ENCODE data around the gene SPPL3. TPM values are rescaled to one million over a fixed set of nuclear protein-coding genes. Genes with fewer than 3 reads are reported as not detected.
"Not testable (repeated sequence)": the region's sequence is repeated elsewhere in the genome, so short reads cannot be mapped to it uniquely, and the experiment has no call there.

The SPPL3 gene
- total RNA-seq, 1 experiment from 2014 or later = 18.8 TPM

GRCh38 chr12:120839503-120839902 is 64.7 kb downstream of the SPPL3 start:
- H3K9me3 ChIP-seq (ENCODE audit: low read length) = no peaks in the 10 kb centered on the region
- no peaks in the 10 kb centered on the region for H3K9me2 ChIP-seq (replicated peaks; ENCODE audit: low read length)
- no peak overlapping the region for H2AFZ ChIP-seq (ENCODE audit: low read length)
- no peak for DNase-seq
- peaks cover 10% of the 10 kb centered on the region; the same call in 1 of the 2 replicates for H3K4me1 ChIP-seq (ENCODE audit: insufficient read depth, low read length)
- no peak for ATAC-seq
- intact Hi-C loops (cut with micrococcal nuclease) = no loop called here
- TF ChIP-seq CTCF (conservative IDR thresholded peaks at IDR 0.05; ENCODE audit: low read depth, low read length) (no peak), EZH2 (IDR thresholded peaks at IDR 0.05; ENCODE audit: low read length, unreplicated experiment) (no peak), EZH2phosphoT487 (IDR thresholded peaks at IDR 0.05; ENCODE audit: borderline replicate concordance, low read length) (no peak)
- H3K79me2 ChIP-seq (ENCODE audit: low read length) = peaks cover 20% of the 10 kb centered on the region; the same call in 1 of the 2 replicates
- H3F3A ChIP-seq (ENCODE audit: low read length, unreplicated experiment) = no peaks in the 10 kb centered on the region
- ChIA-PET CTCF (no interaction called here), POLR2A (ENCODE audit: unreplicated experiment) (no interaction called here)
- no peak overlapping the region for H3K4me2 ChIP-seq (ENCODE audit: low read length)
- H3K36me3 ChIP-seq (ENCODE audit: low read depth, low read length) = no peaks in the 10 kb centered on the region
- no peak overlapping the region for H3K4me3 ChIP-seq (ENCODE audit: low read length)
- H3K27me3 ChIP-seq (ENCODE audit: low read length) = no peaks in the 10 kb centered on the region
- no peak overlapping the region for H3K9ac ChIP-seq (ENCODE audit: low read length)
- no TSS peak for BruUV-seq (replicated peaks)
- no peak overlapping the region for H3K27ac ChIP-seq (ENCODE audit: low read length)
- H4K20me1 ChIP-seq (ENCODE audit: low read length) = no peaks in the 10 kb centered on the region

GRCh38 chr12:120838629-120839383 is 65.4 kb downstream of the SPPL3 start:
- H3K9me3 ChIP-seq (ENCODE audit: low read length); H3K9ac ChIP-seq (ENCODE audit: low read length); DNase-seq; H3K4me1 ChIP-seq (ENCODE audit: insufficient read depth, low read length); H2AFZ ChIP-seq (ENCODE audit: low read length); H3F3A ChIP-seq (ENCODE audit: low read length, unreplicated experiment); ATAC-seq; H4K20me1 ChIP-seq (ENCODE audit: low read length); H3K9me2 ChIP-seq (replicated peaks; ENCODE audit: low read length); H3K4me2 ChIP-seq (ENCODE audit: low read length); H3K27me3 ChIP-seq (ENCODE audit: low read length); POLR2A ChIA-PET (ENCODE audit: unreplicated experiment); H3K27ac ChIP-seq (ENCODE audit: low read length); H3K36me3 ChIP-seq (ENCODE audit: low read depth, low read length); H3K4me3 ChIP-seq (ENCODE audit: low read length); CTCF ChIA-PET; intact Hi-C loops (cut with micrococcal nuclease); BruUV-seq (replicated peaks): not testable (repeated sequence)
- H3K79me2 ChIP-seq (ENCODE audit: low read length) = peaks cover 26% of the 10 kb centered on the region

GRCh38 chr12:120836114-120836684 is 68.0 kb downstream of the SPPL3 start:
- H3K27me3 ChIP-seq (ENCODE audit: low read length) = no peaks in the 10 kb centered on the region
- BruUV-seq (replicated peaks) = no TSS peak
- POLR2A ChIA-PET (ENCODE audit: unreplicated experiment) = interaction anchor here (0.5 kb wide), 1 partner anchor 160 kb away, joined by 4 read pairs; no protein-coding TSS in a partner anchor

More at GRCh38 chr12:120836114-120836684, 68.0 kb downstream of the SPPL3 start:
- Histone ChIP-seq H3K9me2 (replicated peaks; ENCODE audit: low read length) (no peaks in the 10 kb centered on the region), H3K4me3 (ENCODE audit: low read length) (no peak overlapping the region), H4K20me1 (ENCODE audit: low read length) (no peaks in the 10 kb centered on the region), H3K4me2 (ENCODE audit: low read length) (no peak overlapping the region), H3K9ac (ENCODE audit: low read length) (no peak overlapping the region), H3K4me1 (ENCODE audit: insufficient read depth, low read length) (peaks cover 10% of the 10 kb centered on the region; the same call in 1 of the 2 replicates), H3F3A (ENCODE audit: low read length, unreplicated experiment) (no peaks in the 10 kb centered on the region), H3K36me3 (ENCODE audit: low read depth, low read length) (no peaks in the 10 kb centered on the region), H3K79me2 (ENCODE audit: low read length) (peaks cover 40% of the 10 kb centered on the region), H2AFZ (ENCODE audit: low read length) (no peak overlapping the region), H3K27ac (ENCODE audit: low read length) (no peak overlapping the region), H3K9me3 (ENCODE audit: low read length) (no peaks in the 10 kb centered on the region)
- no peak for TF ChIP-seq EZH2 (IDR thresholded peaks at IDR 0.05; ENCODE audit: low read length, unreplicated experiment)
- no peak for TF ChIP-seq CTCF (conservative IDR thresholded peaks at IDR 0.05; ENCODE audit: low read depth, low read length)
- TF ChIP-seq EZH2phosphoT487 (IDR thresholded peaks at IDR 0.05; ENCODE audit: borderline replicate concordance, low read length) = no peak
- CTCF ChIA-PET = no interaction called here
- intact Hi-C loops (cut with micrococcal nuclease) = no loop called here
- DNase-seq = no peak
- no peak for ATAC-seq

Measured in PC-3 (cell line).